GM18909 (cell line): ENCODE measurements around the gene B3GNT5.

Experiments
- ATAC-seq: cut with Tn5 transposase; IDR thresholded peaks from one replicate; pipeline ENCODE4 v1.9.1; 2021; ENCODE audit warnings: mild to moderate bottlenecking; ENCODE audit not compliant: unreplicated experiment, poor library complexity

Gene B3GNT5, protein sequence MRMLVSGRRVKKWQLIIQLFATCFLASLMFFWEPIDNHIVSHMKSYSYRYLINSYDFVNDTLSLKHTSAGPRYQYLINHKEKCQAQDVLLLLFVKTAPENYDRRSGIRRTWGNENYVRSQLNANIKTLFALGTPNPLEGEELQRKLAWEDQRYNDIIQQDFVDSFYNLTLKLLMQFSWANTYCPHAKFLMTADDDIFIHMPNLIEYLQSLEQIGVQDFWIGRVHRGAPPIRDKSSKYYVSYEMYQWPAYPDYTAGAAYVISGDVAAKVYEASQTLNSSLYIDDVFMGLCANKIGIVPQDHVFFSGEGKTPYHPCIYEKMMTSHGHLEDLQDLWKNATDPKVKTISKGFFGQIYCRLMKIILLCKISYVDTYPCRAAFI

DNA sequence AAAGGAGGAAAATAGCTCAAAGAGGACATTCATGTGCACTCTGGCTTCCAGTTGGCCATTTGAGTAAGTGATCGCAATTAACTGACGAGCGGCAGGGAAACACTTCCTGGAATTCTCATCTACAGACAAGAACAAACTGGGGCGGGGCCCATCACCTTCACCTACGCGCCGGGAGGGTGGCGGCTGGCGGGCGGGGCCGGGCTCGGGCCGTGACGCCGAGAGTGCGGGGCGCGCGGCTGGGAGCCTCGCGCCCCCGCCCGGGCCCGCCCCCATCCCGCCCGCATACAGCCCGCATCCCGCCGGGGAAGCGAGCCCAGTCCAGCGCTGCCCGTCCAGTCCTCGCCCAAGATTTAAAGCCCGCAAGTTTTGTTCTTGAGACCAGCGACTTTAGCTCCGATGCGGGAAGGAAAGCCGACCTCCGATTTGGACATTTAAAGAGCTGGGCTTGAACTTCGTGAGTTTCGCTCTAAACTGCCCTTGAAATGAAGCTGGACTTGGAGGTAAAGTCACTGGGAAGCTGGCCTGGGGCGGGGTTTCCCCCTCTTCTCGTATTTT is at the start of gene B3GNT5:
B3GNT5 (plus strand) TSS at position 281 of the 555 bp plus-strand sequence. CDS start 16,546 bp downstream, outside the sequence.
- no peak for ATAC-seq

DNA sequence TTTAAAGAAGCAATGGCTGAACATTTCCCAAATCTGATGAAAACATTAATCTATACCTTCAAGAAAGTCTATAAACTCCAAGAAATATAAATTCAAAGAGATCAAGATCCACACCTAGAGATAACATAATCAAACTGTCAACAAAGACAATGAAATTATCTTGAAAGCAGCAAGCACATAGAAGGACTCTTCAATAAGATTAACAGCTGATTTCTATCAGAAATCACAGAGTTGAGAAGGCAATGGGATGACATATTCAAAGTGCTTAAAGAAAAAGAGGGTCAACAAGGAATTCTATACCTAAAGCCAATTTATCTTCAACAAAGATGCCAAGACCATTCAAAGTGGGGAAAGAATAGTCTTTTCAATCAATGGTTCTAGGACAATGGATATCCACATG is 49.4 kb upstream of the B3GNT5 start:
- ATAC-seq: no peak

DNA sequence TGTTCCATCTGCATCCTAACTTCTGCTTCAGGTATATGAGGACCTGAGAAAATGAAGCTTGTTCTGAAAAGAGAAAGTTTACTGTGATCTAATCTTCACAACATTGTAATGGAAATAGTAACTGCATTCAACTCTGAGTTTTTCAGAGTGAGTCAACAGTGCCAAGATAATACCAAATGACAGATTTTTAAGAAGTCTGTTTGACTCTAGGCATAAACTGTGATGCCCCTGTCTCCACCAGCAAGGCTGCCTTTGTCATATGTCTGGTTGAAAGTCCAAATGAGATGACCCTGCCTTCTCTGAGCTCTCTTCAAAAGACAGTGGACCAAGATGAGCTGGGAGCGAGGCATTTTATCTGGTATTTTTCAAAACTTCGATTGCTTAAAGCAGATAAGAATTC is 44.8 kb upstream of the B3GNT5 start:
- no peak for ATAC-seq

DNA sequence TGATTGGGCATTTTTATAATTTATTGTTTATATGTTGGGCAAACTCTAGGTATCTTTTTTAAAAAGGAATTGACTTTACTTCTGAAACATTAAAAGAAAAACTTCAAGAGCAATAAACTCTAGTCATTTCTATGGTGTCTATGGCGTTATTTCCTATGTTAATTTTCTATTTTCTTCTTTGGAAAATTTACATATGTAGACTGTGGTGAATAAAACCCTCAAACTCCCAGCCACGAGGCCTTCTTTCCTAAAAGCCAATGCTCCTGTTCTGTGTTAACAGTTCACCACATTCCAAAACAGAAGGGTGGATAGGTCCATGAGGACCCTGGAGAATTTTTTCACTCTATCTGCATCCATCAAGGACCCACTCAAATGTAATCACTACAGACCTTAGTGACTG is 44.3 kb upstream of the B3GNT5 start:
- ATAC-seq: no peak

DNA sequence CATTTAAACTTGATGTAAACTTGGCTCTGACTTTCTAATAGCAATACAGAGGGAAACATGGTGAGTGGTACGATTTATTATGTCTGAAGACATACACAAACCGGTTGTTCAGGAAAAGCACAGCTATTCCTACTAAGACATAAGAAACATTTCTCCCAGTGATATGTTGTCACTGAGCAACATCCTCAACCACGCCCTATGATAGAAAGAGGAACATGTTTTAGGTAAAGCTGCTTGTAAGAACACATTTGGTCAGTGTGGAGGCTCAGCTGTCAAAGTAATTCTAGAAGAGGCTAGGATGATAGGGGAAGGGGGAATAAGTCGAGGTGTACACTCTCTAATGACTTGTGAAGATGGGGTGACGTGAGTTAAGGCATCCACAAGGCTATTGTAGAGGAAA is 42.7 kb upstream of the B3GNT5 start:
- ATAC-seq: no peak

DNA sequence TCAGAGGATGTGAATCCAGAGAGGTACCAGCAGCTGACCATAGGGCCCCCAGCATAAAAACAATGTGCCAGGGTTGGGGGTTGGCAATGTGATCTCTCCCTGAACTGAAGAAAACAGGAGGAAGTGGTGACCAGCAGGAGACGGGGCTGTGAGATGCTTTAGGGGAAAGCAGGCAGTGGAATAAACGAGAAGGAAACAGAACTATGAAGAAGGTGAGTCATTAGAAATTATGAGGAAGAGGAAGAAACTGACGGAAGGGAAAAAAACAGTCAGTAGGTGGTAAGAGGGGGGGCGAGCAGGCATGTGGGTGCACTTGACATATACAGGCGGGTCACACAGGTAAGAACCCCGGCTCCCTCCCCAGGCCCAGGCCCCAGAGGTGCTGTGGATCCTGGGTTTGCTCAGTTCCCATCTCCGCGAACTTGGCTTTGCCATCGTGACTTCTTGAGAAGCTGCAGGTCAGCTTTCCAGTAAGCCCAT is 42.2 kb upstream of the B3GNT5 start:
- no peak for ATAC-seq

DNA sequence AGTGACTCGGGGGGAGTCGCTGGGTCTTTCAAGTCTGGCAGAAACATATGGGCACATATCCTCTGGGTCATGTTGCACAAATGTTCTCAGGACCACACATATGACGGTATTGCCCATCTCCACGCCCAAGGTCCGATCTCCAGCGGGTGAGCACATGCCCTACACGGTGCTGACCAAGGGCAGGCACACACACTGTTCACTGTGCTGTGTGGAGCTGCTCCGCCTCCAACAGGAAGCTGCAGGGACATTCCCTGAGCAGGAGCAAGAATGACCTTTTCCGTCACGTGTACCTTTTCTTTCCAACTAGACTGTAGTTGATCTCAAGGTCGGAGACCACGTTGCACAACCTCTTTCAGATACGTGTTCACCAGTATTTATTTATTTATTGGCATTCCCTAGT is 41.7 kb upstream of the B3GNT5 start:
- no peak for ATAC-seq

DNA sequence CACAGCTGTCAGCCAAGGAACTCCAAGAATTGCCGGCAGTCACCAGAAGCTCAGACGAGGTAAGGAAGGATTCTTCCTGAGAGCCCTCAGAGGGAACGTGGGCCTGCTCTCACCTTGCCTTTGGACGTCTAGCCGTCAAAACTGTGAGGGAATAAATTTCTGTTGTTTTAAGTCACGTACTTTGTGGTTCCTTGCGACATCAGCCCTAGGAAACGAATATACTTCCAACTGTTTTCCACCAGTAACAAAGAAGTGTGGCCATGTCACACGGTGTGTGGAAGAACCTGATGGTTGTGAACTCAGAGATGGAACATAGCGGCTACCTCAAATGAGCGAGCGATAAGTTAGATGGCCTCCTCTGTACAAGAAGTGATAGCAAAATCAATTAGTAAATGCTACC is 41.0 kb upstream of the B3GNT5 start:
- no peak for ATAC-seq

DNA sequence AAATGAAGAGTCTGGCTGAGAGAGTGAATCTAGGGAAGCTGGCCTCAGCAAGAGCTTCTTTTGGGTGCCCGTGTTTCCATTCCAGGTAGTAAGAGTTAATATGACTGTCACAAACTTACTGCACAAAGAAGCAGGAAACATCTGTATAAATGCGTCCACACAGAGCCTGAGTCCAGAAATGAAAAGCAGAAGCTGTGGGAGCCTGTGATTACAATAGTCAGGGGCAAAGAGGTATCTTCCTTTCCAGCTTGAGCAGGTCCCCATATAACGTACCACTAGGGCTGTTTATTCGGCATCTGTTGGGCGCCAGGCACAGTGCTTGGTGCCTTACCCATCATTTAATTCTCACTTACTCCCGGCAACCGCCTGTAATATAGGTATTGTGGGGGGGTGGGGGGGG is 40.5 kb upstream of the B3GNT5 start:
- ATAC-seq: no peak

DNA sequence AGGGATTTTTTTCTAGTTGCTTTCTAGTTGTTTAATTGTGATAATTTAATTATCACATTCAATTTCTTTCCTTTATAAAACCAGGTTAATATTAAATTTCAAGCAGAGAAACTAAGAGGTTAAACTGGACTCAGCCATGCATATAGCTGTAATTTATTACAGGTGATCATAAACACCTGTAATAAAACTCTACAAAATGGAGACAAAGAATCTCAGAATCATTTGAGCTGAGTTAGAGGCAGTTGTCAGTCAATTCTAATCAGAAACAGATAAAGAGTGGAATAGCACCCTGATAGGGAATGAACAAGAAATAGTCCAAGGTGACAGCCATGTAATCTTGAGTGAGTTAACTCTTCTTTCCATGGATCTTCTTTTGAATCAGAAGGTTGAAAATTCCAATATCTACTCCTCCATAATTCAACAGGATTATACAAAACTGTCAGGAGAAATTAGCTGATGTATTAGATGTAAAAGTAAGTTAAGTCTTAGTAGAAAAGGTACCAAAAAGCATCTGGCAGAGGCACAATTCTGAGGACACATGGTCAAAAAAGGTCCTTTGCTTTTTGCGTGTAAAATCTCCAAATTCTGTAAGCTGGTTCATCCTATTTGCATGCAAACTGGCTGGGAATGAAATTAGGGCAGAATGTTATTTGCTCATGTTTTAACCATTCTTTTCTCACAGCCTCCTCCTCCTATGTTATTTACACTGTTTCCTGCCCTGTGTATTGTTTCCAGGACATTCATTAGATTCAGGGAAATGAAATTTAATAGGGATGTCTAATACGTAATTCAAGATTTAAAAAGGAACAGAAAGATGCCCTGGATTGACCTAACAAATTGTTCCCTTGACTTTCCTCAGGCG is 39.4 kb upstream of the B3GNT5 start:
- no peak for ATAC-seq

DNA sequence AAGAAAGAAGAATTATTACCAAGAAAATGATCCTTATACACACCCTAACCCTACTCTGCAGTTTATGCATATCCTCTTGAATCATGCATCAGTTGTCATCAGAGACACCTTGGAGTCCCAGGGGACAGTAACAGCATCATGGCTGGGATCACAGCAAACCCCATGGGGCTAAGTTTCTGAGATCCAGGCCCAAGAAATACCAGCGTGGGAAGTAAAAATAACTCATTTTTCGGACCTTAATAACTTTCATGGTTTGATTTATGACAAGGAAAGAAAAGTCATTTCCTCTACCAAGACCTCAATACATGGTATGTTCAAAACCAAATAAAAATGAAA is 38.8 kb upstream of the B3GNT5 start:
- no peak for ATAC-seq

DNA sequence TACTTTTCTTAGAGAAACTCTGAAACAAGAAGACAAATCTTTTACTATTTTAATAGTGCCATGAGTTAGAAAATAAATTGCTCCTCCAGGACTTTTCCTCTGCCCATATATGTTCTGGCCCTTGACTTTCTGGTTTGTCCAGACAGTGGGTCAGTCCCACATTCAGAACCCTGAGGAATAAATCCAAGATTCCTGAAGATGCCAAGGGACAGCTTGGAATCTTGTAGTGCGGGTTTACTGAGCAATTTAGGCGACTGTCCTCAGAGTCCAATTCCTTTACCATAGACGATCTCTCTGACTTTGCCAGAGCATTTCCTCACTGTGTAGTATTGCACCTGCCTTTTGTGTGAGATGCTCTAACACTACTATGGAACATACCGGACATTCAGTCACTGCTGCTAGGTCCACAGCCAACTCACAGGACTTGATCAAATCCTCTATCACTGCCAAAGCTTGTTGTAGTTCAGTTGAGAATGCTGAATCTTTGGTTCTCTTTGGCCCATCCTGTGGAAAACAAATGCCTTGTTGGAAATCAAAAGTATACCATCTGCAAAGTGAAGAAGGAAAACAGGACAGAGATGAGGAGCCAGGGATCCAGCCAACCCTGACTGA is 37.4 kb upstream of the B3GNT5 start:
- no peak for ATAC-seq

DNA sequence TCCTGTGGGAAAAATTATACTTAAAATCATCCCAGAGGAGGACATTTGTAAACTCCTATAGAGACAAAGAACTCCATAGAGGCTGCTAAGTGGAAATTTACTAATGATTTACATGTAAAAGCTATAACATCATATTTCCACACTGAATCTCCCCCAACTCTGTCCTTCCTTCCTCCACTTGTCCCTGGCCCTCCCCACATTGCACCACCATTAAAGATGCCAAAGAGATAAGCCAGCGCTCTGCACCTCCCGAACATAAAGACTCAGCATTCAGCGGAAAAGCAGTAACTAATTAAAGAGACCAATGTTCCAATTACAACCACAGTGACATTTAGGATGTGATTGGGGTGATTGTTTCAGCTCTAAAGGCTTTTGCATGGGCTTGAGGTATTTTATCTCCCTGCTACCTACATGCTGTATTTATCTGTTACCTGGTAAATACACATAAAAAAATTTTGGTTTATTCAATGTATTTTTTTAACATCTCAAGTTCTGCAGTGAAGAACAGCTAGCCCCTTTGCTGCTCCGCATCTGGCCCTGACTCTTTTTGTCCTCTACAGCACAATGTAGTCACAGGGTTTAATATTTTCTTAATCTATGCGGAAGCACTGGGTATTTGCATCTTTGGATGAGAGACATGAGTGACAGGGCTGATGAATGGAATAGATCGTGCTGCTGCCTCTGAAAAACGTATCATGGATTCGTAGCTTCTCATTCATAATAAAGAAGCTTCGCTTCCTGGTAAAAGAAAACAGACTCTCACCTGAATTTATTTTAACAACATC is 35.3 kb upstream of the B3GNT5 start:
- no peak for ATAC-seq

DNA sequence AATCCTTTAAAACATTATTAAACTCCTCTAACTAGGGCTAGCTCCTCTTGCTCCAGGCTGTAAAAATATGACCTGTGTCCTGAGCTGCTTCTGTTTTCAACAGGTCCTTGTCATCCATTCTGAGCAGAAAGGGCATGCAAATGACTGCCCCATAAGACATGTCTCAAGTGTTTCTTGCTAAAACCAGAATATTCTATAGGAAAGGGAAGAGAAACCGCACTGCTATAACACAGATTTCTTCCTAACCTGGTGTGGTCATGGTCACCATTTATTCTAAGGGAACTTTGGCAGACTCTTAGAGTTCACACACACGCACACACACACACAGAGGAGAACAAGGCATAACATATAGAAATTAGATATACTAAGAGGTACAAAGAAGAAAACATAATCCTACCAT is 34.2 kb upstream of the B3GNT5 start:
- no peak for ATAC-seq

DNA sequence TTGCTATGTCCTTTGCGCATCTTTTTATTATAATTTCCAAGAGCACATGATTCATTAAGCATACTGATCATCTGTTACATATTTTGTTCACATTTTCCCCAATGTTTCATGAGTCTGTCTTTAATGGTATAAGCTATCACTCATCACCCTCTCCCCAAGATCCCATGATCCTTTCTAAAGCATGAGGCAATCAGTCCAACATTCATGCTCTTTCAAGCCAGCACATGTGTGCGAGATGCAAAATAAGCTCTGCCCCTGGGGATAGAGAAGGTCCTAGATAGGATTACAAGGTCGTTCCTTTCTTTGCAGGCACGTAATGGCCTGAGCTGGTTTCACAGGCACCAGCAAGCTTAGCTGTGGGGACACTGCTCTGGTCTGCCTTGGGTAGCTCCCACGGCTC is 32.2 kb upstream of the B3GNT5 start:
- ATAC-seq: no peak

DNA sequence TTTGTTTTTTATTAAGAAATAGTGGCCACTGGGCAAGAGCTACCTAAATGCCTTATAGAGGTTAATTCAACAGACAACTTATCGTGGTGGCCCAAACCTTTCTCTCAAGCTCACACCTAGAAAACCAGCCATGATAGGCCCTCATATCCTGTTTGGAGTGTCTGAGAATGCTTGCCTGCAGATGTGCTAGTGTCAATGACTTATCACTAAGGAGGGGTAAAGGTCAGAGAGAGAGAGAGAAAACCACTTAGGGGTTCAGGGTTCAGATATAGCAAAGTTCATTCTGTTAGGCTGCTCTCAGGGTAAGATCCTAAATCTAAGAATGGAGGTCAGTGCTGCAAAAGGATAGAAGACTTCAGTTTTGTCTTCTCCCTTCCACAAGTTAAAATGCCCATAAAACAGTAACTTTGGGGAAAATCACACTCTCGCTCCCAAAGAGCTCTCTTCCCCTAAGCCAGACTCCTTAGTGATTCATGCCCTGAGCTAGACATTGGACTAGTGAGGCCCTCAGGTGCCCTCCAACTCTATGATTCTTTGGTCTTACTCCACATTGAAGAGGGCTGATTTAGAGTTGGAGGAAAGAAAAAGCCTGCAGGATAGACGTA is 30.3 kb upstream of the B3GNT5 start:
- no peak for ATAC-seq

DNA sequence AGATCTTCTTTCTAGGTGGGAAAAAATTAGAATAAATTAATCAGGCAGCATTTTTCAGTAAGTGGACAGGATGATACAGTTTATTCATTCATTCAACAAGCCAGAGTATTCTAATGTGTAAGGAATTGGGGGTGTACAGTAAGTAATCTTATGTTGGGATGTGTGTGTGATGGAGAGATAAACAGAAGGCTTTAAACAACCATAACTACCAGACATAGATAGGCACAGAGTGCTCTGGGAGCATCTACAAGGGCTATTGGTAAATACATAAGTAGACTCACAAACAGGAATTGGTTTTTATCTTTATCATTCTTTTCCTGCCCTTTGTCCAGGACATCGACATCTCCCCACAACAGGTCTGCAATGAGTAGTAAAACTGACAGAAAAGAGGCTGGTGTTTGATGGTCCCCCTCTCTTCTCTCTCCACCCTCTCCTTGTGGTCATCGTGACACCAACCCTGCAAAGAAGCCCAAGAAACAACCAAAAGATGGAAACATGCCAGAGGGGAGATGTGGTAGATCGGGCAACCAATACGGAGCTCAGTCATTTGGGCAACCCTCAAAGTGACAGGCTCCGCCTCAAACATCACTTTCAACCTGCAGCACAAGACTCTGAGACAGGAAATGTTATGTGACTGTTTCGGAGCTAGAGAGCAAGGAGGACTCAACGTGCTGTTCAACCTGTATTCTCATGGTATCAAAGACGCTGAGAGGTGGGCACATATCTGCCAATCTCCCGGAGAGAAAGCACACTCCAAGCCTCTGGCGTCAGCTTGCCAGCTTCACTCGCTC is 28.7 kb upstream of the B3GNT5 start:
- no peak for ATAC-seq

DNA sequence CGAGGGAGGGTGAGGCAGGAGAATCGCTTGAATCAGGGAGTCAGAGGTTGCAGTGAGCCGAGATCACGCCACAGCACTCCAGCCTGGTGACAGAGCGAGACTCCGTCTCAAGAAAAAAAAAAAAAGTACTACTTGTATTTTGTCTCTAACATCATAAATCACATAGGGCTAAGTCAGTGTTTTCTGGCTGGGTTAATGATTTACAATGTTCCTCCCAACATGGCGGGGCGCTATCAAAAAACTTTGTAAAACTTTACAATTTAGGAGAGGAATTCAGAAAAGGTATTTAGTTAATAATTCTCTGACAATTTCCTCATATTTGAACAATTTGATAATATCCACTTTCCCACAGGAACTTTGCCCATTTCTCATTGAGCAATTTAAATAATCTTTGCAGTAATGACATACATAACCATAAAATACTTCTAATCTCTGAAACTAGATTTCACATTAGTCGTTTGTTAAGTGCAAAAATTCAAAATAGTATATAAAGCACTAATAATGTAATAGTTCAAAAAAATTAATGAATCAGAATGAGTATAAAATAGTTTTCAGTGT is 26.6 kb upstream of the B3GNT5 start:
- ATAC-seq: no peak

DNA sequence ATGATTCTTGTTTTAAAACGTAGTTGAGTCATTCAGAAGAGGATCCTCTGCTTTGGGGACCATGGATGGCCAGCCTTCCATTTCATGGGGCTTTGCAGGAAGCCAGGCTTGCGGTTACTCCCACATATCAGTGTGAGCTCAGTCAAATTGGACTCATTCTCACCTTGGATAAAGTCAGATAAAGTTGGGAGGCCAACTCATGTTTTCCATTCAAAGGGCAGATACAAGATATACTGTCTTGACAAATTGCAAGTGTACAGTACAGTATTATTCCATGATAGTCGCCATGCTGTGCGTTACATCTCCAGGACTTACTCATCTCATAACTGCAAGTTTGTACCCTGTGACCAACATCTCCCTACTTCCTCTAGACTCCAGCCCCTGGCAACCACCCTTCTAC is 25.5 kb upstream of the B3GNT5 start:
- ATAC-seq: no peak
